Esophagus squamous epithelium (tissue), 5 donors: Measurements from ENCODE around the gene ZNHIT2. TPM values are rescaled to one million over a fixed set of nuclear protein-coding genes. Genes with fewer than 3 reads are reported as not detected.

Experiments used
- DNase-seq: peaks from one replicate; lab custom pipeline; 2025; lab: John Stamatoyannopoulos, UW
- H3K27ac ChIP-seq, 4 donors: fragments of 200-600 bp; sonication (generic); one replicate each; pipeline ENCODE4 v1.5.1; 2016 to 2019; ENCODE audit warnings: mild to moderate bottlenecking in 1 of 4
- H3K27me3 ChIP-seq, 4 donors: fragments of 200-600 bp; sonication (generic); 1 replicate in 3 of 4; 2 replicates in 1 of 4; pipeline versions ENCODE4 v1.5.1 to v1.6.0; 2017 to 2021; ENCODE audit warnings: antibody characterized with exemption in 1 of 4
- H3K36me3 ChIP-seq, 3 donors: fragments of 200-600 bp; sonication (generic); one replicate each; pipeline ENCODE4 v1.5.1; 2016 to 2019
- H3K4me1 ChIP-seq, 3 donors: fragments of 200-600 bp; sonication (generic); one replicate each; pipeline ENCODE4 v1.5.1; 2017 to 2019
- H3K4me3 ChIP-seq, 4 donors: fragments of 200-600 bp; sonication (generic); 1 replicate in 3 of 4; 2 replicates in 1 of 4; pipeline ENCODE4 v1.5.1; 2016 to 2019; ENCODE audit warnings: mild to moderate bottlenecking in 2 of 4, moderate library complexity in 1 of 4
- H3K9me3 ChIP-seq, 3 donors: fragments of 200-600 bp; sonication (generic); one replicate each; pipeline ENCODE4 v1.5.1; 2016 to 2019
- POLR2A ChIP-seq, 4 donors: fragments of 450-650 bp; IDR thresholded peaks; one replicate each; pipeline ENCODE4 v1.6.1; 2017; ENCODE audit warnings: antibody characterized with exemption in 4 of 4, mild to moderate bottlenecking in 4 of 4, moderate library complexity in 3 of 4
- WGBS, 2 donors: methylation state at CpG; one replicate each; pipeline ENCODE4 v1.1.5; 2018; 5-methylcytosine and 5-hydroxymethylcytosine counted together
- intact Hi-C: fragments of 100-400 bp; cut with DNase I; formaldehyde crosslinking; loops from one replicate; pipeline ENCODE4 v1.15.0; 2022
- total RNA-seq, 4 donors: library from RNA; depleted of rRNA; stranded (reverse); fragments of >200 nt; gene quantifications; one replicate each; pipeline ENCODE4 v1.1.0, GENCODE V29; 2016
- TF ChIP-seq, protein P1 (sequence below), 6 experiments: fragments of 450-650 bp in 4 of 6; fragments of 200-600 bp in 2 of 6; sonication (generic) in 2 of 6; IDR thresholded peaks; one replicate each; pipeline ENCODE4 v1.5.1; 2016 to 2019; ENCODE audit warnings: antibody characterized with exemption in 6 of 6, mild to moderate bottlenecking in 4 of 6, moderate library complexity in 4 of 6
- donor health status: DM: yes; HTN: yes; CAD: no.

ZNHIT2 gene
- total RNA-seq, 4 donors from 2014 or later: 12.4 to 17.0 (median 16.5) TPM

- DNase-seq: no peak
- peak overlapping the region; percentile 94 to 97 (median 95) for H3K27ac ChIP-seq
- H3K27me3 ChIP-seq: no peaks in the 10 kb centered on the region
- H3K4me1 ChIP-seq: peaks cover 17 to 41% (median 18%) of the 10 kb centered on the region in 3 donors
- peaks cover 0 to 21% (median 0%) of the 10 kb centered on the region in 3 donors for H3K36me3 ChIP-seq
- H3K9me3 ChIP-seq: no peaks in the 10 kb centered on the region
- TF ChIP-seq, protein P1, sequence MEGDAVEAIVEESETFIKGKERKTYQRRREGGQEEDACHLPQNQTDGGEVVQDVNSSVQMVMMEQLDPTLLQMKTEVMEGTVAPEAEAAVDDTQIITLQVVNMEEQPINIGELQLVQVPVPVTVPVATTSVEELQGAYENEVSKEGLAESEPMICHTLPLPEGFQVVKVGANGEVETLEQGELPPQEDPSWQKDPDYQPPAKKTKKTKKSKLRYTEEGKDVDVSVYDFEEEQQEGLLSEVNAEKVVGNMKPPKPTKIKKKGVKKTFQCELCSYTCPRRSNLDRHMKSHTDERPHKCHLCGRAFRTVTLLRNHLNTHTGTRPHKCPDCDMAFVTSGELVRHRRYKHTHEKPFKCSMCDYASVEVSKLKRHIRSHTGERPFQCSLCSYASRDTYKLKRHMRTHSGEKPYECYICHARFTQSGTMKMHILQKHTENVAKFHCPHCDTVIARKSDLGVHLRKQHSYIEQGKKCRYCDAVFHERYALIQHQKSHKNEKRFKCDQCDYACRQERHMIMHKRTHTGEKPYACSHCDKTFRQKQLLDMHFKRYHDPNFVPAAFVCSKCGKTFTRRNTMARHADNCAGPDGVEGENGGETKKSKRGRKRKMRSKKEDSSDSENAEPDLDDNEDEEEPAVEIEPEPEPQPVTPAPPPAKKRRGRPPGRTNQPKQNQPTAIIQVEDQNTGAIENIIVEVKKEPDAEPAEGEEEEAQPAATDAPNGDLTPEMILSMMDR (IDR thresholded peaks at IDR 0.05): no peak
- TF ChIP-seq POLR2A (IDR thresholded peaks at IDR 0.05): no peak
- intact Hi-C loops: no loop called here
- WGBS, 2 donors: 25 to 45% methylated on average over 5 to 8 of the region's 8 CpGs
- peak overlapping the region; percentile 87 to 98 (median 92) for H3K4me3 ChIP-seq
Observed at GRCh38 chr11:65096926-65097325, 20.6 kb downstream of the ZNHIT2 start.

GRCh38 chr11:65095974-65096806 is 21.3 kb downstream of the ZNHIT2 start, which contains the start of gene VPS51:
VPS51 (plus strand) TSS chr11:65096214; CDS start chr11:65096251, 37 bp downstream.
- Histone ChIP-seq H3K27me3 (no peaks in the 10 kb centered on the region), H3K4me3 (peak within 1 kb of the TSS; percentile 87 to 98 (median 92)), H3K4me1 (peaks cover 17 to 34% (median 18%) of the 10 kb centered on the region in 3 donors), H3K9me3 (no peaks in the 10 kb centered on the region), H3K27ac (peak within 1 kb of the TSS; percentile 94 to 97 (median 95)), H3K36me3 (peaks cover 0 to 21% (median 0%) of the 10 kb centered on the region in 3 donors)
- TF ChIP-seq, protein P1 (IDR thresholded peaks at IDR 0.05): peak in 4 of 6 experiments; percentile 20 to 76 (median 31)
- TF ChIP-seq POLR2A (IDR thresholded peaks at IDR 0.05): peak in 3 of 4 donors; percentile 34 to 84 (median 62)
- intact Hi-C loops: no loop called here
- peak; percentile 54 for DNase-seq
- 0% methylated on average over 6 to 19 of the region's 52 CpGs for WGBS, 2 donors

- no peak for TF ChIP-seq POLR2A (IDR thresholded peaks at IDR 0.05)
- TF ChIP-seq, protein P1 (IDR thresholded peaks at IDR 0.05): no peak
- DNase-seq: no peak
- peaks cover 0 to 21% (median 0%) of the 10 kb centered on the region in 3 donors for H3K36me3 ChIP-seq
- H3K4me3 ChIP-seq: peak overlapping the region in 3 of 4 donors; percentile 90 to 98 (median 95)
- no peaks in the 10 kb centered on the region for H3K9me3 ChIP-seq
- no peaks in the 10 kb centered on the region for H3K27me3 ChIP-seq
- intact Hi-C loops: no loop called here
- H3K4me1 ChIP-seq: peaks cover 17 to 26% (median 18%) of the 10 kb centered on the region in 3 donors
- peak overlapping the region; percentile 94 to 97 (median 95) for H3K27ac ChIP-seq
- 77 to 80% methylated on average over 6 to 19 of the region's 22 CpGs for WGBS, 2 donors
Observed at GRCh38 chr11:65095427-65095826, 22.1 kb downstream of the ZNHIT2 start.

GRCh38 chr11:65090628-65091027 is 26.9 kb downstream of the ZNHIT2 start:
- intact Hi-C loops: no loop called here
- no peaks in the 10 kb centered on the region for H3K9me3 ChIP-seq
- no peak for TF ChIP-seq POLR2A (IDR thresholded peaks at IDR 0.05)
- TF ChIP-seq, protein P1 (IDR thresholded peaks at IDR 0.05): no peak

GRCh38 chr11:65089621-65090020 is 27.9 kb downstream of the ZNHIT2 start:
- no peak overlapping the region for H3K4me3 ChIP-seq
- peaks cover 6 to 13% (median 6%) of the 10 kb centered on the region in 3 donors for H3K4me1 ChIP-seq
- no peaks in the 10 kb centered on the region for H3K9me3 ChIP-seq
- no peak for TF ChIP-seq POLR2A (IDR thresholded peaks at IDR 0.05)
- TF ChIP-seq, protein P1 (IDR thresholded peaks at IDR 0.05): no peak
- H3K27ac ChIP-seq: no peak overlapping the region
- H3K36me3 ChIP-seq: peaks cover 7 to 51% (median 29%) of the 10 kb centered on the region in 3 donors
- intact Hi-C loops: no loop called here
- DNase-seq: no peak
- 91 to 96% methylated on average over 3 to 4 of the region's 4 CpGs for WGBS, 2 donors
- no peaks in the 10 kb centered on the region for H3K27me3 ChIP-seq

More at GRCh38 chr11:65090628-65091027, 26.9 kb downstream of the ZNHIT2 start:
- Histone ChIP-seq H3K4me3 (no peak overlapping the region), H3K36me3 (peaks cover 7 to 43% (median 26%) of the 10 kb centered on the region in 3 donors), H3K27me3 (no peaks in the 10 kb centered on the region), H3K27ac (no peak overlapping the region), H3K4me1 (peaks cover 1 to 6% (median 1%) of the 10 kb centered on the region in 3 donors)
- WGBS, 2 donors: 92 to 94% methylated on average over 4 of the region's 4 CpGs
- no peak for DNase-seq
